Sigmoid colon (tissue), 4 donors: ENCODE measurements around the gene MCM9.

Experiments
- CTCF ChIP-seq, 4 experiments: fragments of 450-650 bp in 3 of 4; fragments of 200-600 bp in 1 of 4; IDR thresholded peaks; one replicate each; pipeline ENCODE4 v1.5.1; 2016 to 2019; ENCODE audit warnings: antibody characterized with exemption in 4 of 4, mild to moderate bottlenecking in 3 of 4, moderate library complexity in 2 of 4
- POLR2AphosphoS5 ChIP-seq, 4 donors: sonication (generic); formaldehyde crosslinking; IDR thresholded peaks; one replicate each; pipeline ENCODE4 v1.6.1; 2017; ENCODE audit warnings: antibody characterized with exemption in 4 of 4

- TF ChIP-seq CTCF (IDR thresholded peaks at IDR 0.05) = peak in 1 of 4 experiments; percentile 24
- TF ChIP-seq POLR2AphosphoS5 (IDR thresholded peaks at IDR 0.05) = no peak
Observed at GRCh38 chr6:118963003-118963402, 28.0 kb upstream of the MCM9 start.
